ENCODE measurements around the gene ZNF423.

- TF ChIP-seq CTCF (IDR thresholded peaks at IDR 0.05 in 8 of 11, conservative IDR thresholded peaks at IDR 0.05 in 3 of 11) (no peak), POLR2A (IDR thresholded peaks at IDR 0.05) (no peak), POLR2AphosphoS5 (IDR thresholded peaks at IDR 0.05) (no peak)
Measured at GRCh38 chr16:49671333-49671732, 184.6 kb downstream of the ZNF423 start.
